CD4-positive, alpha-beta T cell treated with Interleukin-21 for 1 hour (primary cell): ENCODE data around the gene ADD1.
"Not testable (repeated sequence)": the region's sequence is repeated elsewhere in the genome, so short reads cannot be mapped to it uniquely, and the experiment has no call there.

Experiments used
- DNase-seq: peaks from one replicate; pipeline ENCODE4 v3.0.0-alpha.2; 2020

Gene ADD1

GRCh38 chr4:2898001-2898400 lies 54.4 kb downstream of the ADD1 start:
- DNase-seq, result no peak

- DNase-seq, result no peak
Measured at GRCh38 chr4:2900741-2901140, 57.1 kb downstream of the ADD1 start.

GRCh38 chr4:2901186-2901585 lies 57.5 kb downstream of the ADD1 start:
- no peak for DNase-seq

GRCh38 chr4:2902126-2902525 lies 58.5 kb downstream of the ADD1 start:
- no peak for DNase-seq

GRCh38 chr4:2905544-2905943 lies 61.9 kb downstream of the ADD1 start:
- no peak for DNase-seq

GRCh38 chr4:2906218-2906617 lies 62.6 kb downstream of the ADD1 start:
- no peak for DNase-seq

- no peak for DNase-seq
Measured at GRCh38 chr4:2907226-2907625, 63.6 kb downstream of the ADD1 start.

- no peak for DNase-seq
Measured at GRCh38 chr4:2907706-2908293, 64.2 kb downstream of the ADD1 start.

GRCh38 chr4:2908686-2909085 lies 65.0 kb downstream of the ADD1 start:
- DNase-seq, result no peak

- DNase-seq, result no peak
Measured at GRCh38 chr4:2909583-2909982, 65.9 kb downstream of the ADD1 start.

GRCh38 chr4:2910409-2910808 lies 66.8 kb downstream of the ADD1 start:
- no peak for DNase-seq

GRCh38 chr4:2911868-2912267 lies 68.2 kb downstream of the ADD1 start:
- DNase-seq, result no peak

- DNase-seq, result no peak
Measured at GRCh38 chr4:2913168-2913567, 69.5 kb downstream of the ADD1 start.

GRCh38 chr4:2914256-2915126 lies 70.8 kb downstream of the ADD1 start:
- no peak for DNase-seq

GRCh38 chr4:2915789-2916188 lies 72.1 kb downstream of the ADD1 start:
- no peak for DNase-seq

GRCh38 chr4:2916696-2917095 lies 73.1 kb downstream of the ADD1 start:
- DNase-seq, result not testable (repeated sequence)

- DNase-seq, result not testable (repeated sequence)
Measured at GRCh38 chr4:2918300-2918699, 74.7 kb downstream of the ADD1 start.

- DNase-seq, result not testable (repeated sequence)
Measured at GRCh38 chr4:2918714-2919113, 75.1 kb downstream of the ADD1 start.

- peak; percentile 63 for DNase-seq
Measured at GRCh38 chr4:2922453-2923101, 78.9 kb downstream of the ADD1 start.

GRCh38 chr4:2923141-2923551 lies 79.5 kb downstream of the ADD1 start:
- DNase-seq, result peak; percentile 26

- no peak for DNase-seq
Measured at GRCh38 chr4:2923668-2924173, 80.1 kb downstream of the ADD1 start.

- no peak for DNase-seq
Measured at GRCh38 chr4:2924286-2924685, 80.6 kb downstream of the ADD1 start.

- no peak for DNase-seq
Measured at GRCh38 chr4:2924765-2925301, 81.2 kb downstream of the ADD1 start.

GRCh38 chr4:2925496-2925895 lies 81.9 kb downstream of the ADD1 start:
- no peak for DNase-seq
